HG03521 (cell line): ENCODE results near the gene CPA2.

Experiments
- ATAC-seq: cut with Tn5 transposase; IDR thresholded peaks from one replicate; pipeline ENCODE4 v1.9.1; 2021; ENCODE audit warnings: mild to moderate bottlenecking, moderate library complexity; ENCODE audit not compliant: unreplicated experiment

CPA2 gene

DNA sequence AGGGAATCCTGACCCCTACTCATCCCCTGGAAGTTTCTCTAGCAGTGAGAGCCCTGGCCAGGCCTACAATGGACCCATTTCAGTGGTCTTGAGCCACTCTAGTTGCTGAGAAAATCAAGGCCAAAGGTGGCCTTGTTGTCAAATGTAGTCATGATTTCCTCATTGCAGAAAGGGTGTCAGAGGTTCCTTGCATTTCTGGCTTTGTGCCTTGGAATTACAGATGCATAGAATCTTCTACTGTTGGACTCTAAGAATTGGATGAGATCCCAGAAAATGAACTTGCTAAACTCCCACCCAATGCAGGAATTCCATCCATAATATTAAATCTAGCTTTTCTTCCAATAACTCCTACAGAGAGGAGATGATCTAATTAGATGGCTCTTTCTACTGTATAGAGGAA, 12.2 kb downstream of the CPA2 start:
- ATAC-seq = no peak

DNA sequence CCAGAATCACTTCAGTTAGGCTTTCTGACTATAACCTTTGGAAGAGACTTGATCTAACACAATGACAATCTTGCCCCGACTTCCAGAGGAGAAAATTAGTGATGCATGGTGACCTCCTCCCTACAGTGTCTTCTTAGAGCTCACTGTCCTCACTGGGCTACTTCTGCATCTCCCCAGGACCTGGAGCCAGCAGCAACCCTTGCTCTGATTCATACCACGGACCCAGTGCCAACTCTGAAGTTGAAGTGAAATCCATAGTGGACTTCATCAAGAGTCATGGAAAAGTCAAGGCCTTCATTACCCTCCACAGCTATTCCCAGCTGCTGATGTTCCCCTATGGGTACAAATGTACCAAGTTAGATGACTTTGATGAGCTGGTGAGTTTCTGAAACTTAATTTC, 12.6 kb downstream of the CPA2 start:
- ATAC-seq = no peak

DNA sequence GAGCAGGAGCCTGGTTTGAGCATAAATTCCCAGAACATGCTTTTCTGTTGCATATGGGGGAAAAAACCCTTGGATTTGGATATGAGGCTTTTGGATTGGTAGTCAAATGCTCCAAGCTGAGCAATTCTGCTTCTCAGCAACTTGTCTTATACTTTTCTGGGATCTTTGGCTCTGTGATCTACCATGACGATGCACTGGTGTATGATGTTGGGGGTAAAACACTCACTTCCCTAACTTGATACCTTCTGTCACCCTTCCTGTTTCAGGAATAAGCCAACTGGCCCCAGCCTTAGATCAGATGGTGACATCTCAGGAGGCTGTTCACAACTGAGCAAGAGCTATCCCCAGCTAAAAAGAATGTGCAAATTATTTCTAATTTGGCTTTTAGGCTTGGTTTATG, 13.2 kb downstream of the CPA2 start:
- no peak for ATAC-seq

DNA sequence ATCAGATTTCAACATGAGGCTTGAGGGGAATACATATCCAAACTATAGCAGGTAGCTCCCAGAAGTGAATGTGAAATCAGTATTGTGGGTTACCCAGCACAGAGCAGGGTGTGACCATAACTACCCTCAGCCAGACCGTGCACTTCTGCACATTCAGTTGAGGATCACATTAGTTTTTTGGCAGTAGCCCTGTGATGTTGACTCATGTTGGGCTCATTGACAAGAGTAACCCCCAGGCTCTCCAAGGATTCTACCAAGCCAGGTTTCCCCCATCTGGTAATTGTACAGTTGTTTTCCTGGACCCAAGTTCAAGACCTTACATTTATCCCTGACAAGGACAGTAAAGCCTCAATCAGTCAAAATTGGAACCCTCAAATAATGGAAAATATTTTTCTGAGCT, 14.6 kb downstream of the CPA2 start:
- ATAC-seq = no peak

DNA sequence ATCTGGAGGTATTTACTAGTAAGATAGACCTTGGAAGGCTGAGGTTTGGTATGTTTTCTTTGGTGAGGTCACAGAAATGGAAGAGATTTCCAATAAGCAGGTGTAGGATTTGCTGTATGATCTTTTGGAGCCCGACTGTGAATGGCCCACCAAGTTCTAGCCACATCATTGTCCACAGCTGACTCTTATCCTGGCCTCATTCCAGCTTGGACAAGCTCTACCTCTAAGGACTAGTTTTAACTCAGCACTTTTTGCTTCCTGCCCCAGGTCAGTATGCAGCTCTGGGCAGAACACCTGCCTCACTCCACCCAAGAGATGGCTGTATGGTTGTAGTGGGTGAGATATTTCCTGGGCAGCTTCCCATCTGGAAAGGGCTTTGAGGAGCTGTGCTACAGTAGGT, 20.2 kb downstream of the CPA2 start:
- ATAC-seq = no peak

DNA sequence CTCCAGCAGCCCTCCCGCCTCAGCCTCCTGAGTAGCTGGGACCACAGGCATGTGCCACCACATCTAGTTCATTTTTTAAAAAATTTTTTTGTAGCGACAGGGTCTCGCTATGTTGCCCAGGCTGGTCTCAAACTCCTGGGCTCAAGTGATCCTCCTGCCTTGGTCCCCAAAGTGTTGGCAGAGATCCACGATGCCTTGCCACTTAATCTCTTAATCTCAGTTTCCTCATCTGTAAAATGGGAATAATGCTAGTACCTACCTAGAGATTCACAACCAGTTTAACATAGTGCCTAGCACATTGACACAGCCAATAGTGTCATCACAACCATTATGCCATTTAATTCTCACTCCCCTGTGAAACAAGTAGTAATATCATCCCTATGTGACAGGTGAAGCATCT, 21.5 kb downstream of the CPA2 start:
- no peak for ATAC-seq

DNA sequence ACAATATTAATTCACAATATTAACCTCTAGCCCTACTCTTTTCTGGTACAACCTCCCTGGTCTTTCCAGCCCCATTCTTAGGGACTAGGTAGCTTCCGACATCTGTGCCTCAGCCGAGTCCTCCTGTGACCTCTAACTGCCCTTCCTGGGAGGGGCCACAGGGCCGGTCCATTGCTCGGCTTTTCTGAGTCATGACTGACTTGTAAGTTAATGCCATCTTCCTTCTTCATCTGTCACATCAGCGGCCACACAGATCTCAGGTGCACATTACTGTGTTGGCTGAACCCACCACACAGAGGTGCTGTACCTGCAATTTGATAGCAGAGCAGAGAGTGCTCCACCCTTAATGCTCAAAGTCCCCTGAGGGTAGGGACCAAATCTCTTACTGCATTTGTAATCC, 22.2 kb downstream of the CPA2 start:
- no peak for ATAC-seq

DNA sequence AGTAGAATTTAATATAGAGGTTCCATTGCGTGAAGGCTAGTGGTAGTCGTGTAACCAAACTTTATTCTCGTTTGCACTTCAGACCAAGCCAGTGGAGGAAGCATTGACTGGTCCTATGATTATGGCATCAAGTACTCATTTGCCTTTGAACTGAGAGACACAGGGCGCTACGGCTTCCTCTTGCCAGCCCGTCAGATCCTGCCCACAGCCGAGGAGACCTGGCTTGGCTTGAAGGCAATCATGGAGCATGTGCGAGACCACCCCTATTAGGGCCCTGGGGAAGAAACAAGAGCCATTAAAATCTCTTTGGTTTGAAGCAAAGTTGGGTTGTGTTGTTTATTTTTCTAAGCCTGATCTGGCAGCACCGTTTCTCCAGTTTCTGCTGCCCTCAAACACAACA, 22.8 kb downstream of the CPA2 start:
- no peak for ATAC-seq

DNA sequence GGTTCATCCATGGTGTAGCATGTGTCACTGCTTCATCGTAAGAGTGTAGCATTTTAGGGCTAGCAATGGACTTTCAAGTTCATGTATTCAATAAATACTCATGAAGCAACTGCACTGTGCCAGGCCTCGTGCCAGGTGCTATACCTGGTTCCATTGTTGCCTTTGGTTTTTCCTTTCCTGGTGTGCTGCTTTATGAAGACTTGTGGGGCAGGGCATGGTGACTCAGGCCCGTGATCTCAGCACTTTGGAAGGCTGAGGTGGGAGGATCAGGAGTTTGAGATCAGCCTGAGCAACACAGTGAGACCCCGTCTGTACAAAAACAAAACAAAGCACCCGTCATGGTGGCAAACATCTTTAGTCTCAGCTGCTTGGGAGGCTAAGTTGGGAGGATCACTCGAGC, 24.1 kb downstream of the CPA2 start:
- no peak for ATAC-seq

DNA sequence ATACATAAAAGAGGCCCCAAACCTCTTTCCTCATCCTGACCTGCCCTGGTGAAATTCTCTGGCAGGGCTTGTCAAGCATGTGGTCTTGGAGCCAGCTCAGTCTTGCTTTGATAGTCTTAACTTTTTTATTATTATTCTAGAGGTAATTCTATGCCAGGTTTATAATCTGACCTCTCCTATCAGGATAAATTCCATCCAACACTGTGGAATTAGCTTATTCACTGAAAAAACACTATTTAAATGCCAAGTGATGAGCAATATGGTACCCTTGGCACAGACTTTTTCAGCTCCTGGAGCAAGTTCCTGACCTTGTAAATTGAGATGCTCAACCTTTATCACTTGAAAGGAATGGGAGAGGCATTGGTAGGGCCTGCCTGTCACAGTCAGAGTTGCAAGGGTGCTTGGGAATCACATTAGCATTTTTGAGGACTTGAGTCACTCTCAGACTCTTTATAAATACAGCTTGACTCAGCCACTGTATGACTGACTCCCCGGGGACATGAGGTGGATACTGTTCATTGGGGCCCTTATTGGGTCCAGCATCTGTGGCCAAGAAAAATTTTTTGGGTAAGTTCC, 26.1 kb downstream of the CPA2 start, which contains the start of gene CPA4:
Gene CPA4 (plus strand): TSS at position 480 of the 576 bp plus-strand sequence. CDS start 20 bp downstream, at position 500.
- no peak for ATAC-seq

DNA sequence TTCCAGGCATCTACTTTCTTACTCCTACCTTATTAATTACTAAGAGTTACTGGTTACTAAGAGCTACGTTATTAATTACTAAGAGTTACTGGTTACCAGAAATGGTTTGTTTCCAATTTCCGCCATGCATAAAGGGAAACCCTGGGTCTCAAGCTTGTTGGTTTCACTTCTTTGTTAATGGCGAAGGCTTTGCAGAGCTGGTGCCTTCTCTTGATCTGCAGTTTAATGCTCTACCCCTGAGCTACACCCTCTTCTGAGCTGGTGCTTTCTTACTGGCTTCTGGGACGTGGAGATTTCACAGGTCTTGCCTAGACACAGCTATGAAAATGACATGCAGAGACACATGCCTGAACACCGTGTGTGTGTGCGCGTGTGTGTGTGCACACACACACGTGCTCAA, 26.9 kb downstream of the CPA2 start:
- no peak for ATAC-seq

DNA sequence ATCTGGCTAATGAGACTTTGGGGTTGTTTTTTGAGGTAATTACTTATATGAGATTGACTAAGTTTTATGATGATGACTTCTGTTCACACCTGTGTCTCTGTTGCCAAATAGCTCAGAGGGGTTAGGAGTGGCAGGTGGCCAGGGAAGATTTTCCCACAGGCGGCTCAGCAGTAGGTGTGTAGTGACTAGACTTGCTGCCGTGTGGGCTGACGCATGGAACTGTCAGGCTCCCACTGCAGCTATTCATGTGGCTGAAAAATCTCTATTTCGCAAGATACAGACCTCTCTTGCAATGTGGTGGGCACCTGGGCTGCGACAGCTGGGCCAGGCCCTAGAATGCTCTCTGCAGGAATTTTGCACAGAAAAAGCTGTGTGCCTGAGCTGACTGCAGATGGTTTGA, 27.7 kb downstream of the CPA2 start:
- ATAC-seq = no peak

DNA sequence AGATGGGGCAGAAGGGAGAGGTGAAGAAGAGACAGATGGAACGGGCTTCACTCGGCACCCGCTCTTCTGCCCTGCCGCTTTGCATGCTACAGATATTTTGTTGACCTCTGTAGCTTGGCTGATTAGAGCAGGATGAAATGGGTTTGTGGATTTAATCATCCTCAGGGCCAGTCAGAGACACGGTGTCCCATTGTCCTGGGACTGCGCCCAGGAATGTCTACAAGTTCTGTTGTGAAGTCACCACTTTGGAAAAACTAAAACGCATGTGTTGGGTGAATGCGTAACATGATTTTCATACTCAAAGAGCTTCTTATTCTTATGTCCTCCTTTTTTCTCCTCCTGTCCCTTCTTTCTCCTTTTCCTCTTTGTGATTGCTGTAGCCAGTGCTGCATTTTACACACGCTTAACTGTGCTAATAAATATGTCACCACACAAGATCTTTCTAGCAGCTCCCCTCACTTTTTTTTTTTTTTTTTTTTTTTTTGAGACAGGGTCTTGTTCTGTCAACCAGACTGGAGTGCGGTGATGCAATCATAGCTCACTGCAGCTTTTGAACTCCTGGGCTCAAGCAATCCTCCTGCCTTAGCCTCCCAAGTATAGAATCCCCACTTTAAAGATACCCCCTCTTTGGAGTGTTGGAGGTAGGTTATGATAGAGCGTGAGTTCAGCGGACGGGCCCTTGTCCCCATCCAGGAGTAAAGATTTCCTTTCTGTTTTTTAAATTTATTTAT, 29.7 kb downstream of the CPA2 start:
- no peak for ATAC-seq

DNA sequence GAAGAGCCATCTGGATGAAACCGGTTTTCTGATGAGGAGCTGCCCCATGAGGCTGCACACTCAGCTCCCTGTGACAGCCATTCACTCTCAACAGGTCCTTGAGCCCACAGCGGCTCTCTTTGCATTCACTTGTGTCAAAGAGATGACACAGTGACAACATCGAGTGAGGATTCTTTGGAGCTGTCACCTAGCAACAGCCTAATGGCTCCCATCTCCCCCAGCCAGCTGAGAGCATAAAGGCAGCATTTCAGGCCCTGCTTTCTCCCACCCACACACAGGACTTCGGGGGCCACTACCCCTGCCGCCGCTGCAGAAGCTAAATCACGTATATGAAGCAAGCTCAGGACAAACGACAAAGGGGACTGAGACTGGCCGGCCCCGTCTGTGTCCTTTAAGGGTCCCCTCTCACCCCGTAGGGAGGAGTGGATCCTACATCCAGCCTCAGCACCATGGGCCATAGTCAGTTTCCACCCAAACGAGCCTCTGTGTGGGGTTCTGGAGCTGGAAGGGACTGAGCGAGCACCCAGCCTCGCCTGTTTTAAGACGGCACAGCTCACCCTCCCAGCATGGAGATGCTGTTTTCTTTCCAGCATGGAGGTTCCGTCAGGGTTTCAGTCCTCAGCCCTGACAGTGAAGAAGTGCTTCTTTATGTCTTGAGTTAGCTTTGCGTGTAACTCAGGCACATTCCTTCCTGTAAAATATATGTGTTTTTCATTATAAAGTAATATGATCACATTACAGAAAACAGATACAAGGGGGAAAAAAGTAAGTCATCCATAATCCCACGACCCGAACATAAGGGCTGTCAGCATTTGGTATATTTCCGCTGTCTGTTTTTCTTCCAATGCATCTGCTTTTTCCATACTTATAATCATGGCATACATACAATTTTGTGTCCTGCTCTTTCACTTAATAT, 31.2 kb downstream of the CPA2 start:
- ATAC-seq = no peak

DNA sequence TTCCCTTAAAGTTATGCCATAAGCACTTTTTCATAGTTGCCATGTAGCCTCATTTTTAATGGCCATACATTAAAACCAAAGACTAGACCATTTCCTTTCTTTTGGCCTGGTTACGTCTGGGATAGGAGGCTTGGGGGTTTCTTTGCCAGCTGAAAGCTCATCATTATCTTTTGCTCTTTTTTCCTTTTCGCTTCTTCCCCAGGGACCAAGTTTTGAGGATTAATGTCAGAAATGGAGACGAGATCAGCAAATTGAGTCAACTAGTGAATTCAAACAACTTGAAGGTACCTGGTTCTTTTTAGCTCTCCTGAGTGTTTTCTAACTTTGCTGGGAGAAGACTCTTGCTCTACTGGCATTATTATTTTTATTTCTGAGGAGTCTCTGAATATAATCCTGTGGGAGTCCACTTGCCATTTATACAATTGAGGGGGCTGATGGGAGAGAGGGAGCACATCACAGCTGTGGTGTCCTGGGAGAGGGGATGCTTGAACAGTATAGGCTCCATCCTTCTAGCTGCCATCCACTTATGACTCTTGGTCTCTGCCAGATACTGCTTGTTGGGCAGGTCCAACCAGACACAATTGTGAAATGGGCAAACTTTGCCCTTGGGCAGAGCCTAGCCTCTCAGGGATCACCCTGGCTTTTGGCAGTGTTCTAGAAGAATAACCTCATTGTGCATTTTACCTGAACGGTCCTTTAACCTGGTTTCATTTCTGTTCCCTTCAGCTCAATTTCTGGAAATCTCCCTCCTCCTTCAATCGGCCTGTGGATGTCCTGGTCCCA, 32.1 kb downstream of the CPA2 start:
- ATAC-seq = no peak

DNA sequence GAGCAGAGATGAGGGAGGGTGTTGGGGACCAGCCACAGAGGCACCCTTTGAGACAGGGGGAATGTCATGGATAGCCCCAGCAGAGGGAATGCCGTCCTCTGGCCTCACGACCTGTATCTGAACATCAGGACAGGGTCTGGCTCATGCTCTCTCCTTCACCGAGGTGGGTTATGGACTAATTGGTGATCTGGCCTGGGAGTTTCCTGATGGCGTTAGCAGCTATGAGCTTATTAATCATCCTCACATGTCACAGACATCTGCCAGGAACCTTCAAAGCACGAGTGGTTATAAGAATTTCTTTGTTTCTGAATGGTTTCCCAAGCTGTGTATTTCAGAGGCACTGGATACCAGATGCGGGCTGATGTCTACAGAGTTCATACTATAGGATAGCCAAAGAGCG, 33.2 kb downstream of the CPA2 start:
- ATAC-seq = no peak

DNA sequence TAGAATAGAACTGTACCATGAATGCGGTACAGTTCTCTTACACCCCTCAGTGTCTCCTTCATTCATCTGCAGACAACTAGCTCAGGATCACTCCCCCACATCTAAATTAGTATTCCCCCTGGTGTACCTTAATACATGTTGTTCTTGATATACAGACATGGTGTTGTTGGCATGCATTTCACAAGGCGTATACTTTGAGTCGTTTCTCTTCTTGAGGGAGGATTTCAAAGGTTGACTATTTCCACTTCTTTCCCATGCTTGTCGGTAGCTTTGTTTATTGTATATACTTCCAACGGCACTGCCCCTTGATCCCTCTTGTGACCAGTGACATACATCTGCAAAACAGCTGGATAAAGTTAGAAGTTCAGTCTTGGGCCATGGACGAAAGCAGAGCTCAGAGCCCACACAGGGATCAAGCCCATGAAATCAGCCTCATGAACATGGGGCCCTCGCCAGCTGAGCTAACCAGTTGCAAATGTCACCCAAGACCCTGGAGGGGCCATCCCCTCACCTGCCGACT, 34.9 kb downstream of the CPA2 start:
- ATAC-seq = no peak

DNA sequence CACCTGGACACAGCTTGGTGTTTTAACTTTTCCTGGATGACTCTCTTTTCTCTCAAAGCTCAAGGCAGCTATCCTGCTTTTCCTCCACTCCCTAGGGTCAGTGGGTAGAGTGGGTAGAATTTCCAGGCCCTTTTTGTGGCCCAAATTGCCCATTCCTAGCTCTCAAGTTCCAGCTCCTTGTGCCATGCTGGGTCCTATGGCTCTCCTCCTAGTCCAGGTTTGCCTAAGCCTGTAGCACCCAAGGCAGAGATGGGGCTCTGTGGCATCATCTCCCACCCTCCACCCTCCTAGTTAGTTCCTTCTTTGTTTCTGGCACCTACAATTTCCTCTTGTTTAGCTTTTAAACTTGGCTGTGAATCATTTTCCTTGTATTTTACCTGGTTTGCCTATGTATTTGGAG, 36.0 kb downstream of the CPA2 start:
- no peak for ATAC-seq

DNA sequence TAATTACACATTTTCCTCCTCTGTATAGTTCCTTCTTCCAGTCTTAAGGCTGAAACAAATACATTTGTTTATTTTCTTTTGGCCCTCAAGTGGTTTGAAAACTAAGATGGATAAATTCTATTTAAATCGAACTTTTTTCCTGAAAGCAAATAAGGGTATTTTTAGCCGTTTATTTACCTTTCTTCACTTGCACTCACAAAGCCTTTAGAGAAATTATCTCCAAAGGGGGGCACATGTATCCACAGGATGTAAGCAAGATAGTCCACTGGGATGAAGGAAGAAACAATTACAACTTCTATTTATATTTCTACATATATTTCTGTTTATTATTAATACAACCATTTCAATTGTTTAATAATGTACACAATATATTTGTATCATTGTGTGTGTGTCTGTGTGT, 36.5 kb downstream of the CPA2 start:
- ATAC-seq = no peak

DNA sequence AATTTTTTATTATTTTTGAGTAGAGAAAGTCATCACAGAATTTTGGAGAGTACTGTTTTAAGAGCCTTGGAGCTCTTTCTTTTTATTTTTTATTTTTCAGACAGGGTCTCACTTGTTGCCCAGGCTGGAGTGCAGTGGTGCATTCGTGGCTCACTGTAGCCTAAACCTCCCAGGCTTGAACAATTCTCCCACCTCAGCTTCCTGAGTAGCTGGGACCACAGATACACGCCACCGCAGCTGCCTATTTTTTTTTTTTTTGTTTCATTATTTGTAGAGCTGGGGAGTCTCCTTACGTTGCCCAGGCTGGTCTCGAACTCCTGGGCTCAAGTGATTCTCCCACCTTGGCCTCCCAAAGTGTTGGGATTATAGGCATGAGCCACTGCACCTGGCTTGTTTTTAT, 36.9 kb downstream of the CPA2 start:
- ATAC-seq = no peak

DNA sequence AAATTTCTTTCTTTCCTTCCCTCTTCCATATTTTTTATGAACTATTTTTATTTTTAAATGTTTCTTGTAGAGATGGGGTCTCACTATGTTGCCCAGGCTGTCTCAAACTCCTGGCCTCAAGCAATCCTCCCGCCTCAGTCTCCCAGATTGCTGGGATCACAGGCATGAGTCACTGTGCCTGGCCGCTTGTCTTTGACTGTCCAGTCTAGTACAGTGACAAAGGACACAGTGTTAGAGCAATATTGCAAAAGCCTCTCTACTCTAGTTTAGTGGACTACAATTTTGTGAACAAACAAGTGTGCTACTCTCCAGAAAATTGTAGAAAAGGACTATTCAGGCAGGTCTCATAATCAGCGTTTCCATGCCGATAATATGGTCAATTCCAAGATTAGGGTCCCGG, 37.3 kb downstream of the CPA2 start:
- no peak for ATAC-seq
